GM13976 (cell line): ENCODE results near the gene GAN.

Experiments used
- DNase-seq: peaks from one replicate; pipeline ENCODE4 v3.0.0; 2012; ENCODE audit warnings: low spot score
- in situ Hi-C: fragments of 300-500 bp; cut with MboI; formaldehyde crosslinking; loops from one replicate; pipeline ENCODE4 v1.12.0; 2022; ENCODE audit warnings: low sequenced_read_pairs, mixed read lengths, inconsistent platforms; ENCODE audit not compliant: unreplicated experiment
- TF ChIP-seq, protein P1 (sequence below): IDR thresholded peaks from 2 replicates; pipeline ENCODE4 v1.5.1; 2012; ENCODE audit warnings: borderline replicate concordance, mild to moderate bottlenecking; ENCODE audit not compliant: insufficient read depth; ENCODE audit errors: extremely low read depth, missing control alignments, control extremely low read depth

GAN gene

DNA sequence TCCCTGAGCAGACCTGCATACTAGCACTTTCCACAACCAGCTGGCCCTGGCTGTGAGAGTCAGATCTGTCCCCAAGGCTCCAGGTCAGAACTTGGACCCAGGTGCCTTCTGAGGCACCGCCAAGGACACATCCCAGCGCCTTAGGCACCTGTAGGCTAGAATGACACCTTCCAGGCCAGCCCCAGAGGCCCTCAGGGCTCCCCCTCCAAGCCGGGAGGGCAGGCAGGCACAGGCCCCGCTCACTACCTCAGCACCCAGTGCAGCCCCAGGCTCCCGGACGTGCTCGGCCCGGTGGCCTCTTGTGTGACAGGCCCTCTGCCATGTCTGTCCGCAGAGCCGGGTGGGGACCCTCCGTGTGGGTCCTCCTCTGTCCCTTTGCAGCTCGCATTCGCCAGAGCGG is 73.6 kb downstream of the GAN start:
- in situ Hi-C loops: no loop called here
- no peak for DNase-seq
- TF ChIP-seq, protein P1, sequence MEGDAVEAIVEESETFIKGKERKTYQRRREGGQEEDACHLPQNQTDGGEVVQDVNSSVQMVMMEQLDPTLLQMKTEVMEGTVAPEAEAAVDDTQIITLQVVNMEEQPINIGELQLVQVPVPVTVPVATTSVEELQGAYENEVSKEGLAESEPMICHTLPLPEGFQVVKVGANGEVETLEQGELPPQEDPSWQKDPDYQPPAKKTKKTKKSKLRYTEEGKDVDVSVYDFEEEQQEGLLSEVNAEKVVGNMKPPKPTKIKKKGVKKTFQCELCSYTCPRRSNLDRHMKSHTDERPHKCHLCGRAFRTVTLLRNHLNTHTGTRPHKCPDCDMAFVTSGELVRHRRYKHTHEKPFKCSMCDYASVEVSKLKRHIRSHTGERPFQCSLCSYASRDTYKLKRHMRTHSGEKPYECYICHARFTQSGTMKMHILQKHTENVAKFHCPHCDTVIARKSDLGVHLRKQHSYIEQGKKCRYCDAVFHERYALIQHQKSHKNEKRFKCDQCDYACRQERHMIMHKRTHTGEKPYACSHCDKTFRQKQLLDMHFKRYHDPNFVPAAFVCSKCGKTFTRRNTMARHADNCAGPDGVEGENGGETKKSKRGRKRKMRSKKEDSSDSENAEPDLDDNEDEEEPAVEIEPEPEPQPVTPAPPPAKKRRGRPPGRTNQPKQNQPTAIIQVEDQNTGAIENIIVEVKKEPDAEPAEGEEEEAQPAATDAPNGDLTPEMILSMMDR: no peak

GRCh38 chr16:81390840-81391239 is 76.1 kb downstream of the GAN start:
- TF ChIP-seq, protein P1: no peak
- in situ Hi-C loops: loop anchor here (10.0 kb wide), 1 partner anchor 334 kb away; no protein-coding TSS in a partner anchor
- no peak for DNase-seq

- in situ Hi-C loops: loop anchor here (10.0 kb wide), 1 partner anchor 333 kb away; no protein-coding TSS in a partner anchor
- no peak for DNase-seq
- TF ChIP-seq, protein P1: no peak
These were observed 77.2 kb downstream of the GAN start for GRCh38 chr16:81392011-81392410.

- in situ Hi-C loops: loop anchor here (10.0 kb wide), 1 partner anchor 330 kb away; no protein-coding TSS in a partner anchor
- TF ChIP-seq, protein P1: no peak
- no peak for DNase-seq
These were observed 79.7 kb downstream of the GAN start for GRCh38 chr16:81394416-81394815.

GRCh38 chr16:81394966-81395655 is 80.3 kb downstream of the GAN start:
- TF ChIP-seq, protein P1: no peak
- in situ Hi-C loops: loop anchor here (10.0 kb wide), 1 partner anchor 330 kb away; no protein-coding TSS in a partner anchor
- DNase-seq: no peak

DNA sequence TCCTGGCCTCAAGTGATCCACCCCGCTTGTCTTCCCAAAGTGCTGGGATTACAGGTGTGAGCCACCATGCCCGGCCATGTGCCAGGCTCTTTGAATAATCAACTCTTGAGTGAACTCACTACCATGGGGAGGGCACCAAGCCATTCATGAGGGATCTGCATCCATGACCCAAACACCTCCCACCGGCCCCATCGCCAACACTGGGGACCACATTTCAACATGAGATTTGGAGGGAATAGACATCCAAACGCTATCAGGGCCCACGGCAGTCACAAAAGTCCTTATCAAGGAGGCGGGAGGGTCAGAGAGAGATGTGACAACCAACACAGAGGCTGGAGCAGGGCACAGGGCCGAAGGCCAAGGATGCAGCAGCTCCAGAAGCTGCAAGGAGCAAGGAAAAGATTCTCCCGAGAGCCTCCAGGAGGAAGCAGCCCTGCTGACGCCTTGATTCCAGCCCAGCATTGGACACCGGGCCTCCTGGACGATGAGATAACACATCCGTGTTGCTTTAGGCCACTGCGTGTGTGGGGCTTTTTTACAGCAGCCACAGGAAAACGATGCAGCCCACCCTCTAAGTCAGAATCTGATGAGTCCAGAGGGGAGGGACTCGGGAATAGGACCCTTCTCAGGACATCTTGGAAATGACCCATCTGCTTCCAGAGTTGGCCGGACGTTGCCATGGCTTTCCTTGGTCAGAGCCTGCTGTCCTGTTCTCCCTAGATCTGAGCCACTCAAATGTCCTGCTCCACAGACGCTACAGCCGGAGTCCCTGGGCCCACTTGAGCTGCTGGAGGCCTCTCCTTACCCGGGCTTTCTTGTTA is 82.5 kb downstream of the GAN start:
- DNase-seq: no peak
- TF ChIP-seq, protein P1: no peak
- in situ Hi-C loops: loop anchor here (10.0 kb wide), 1 partner anchor 328 kb away; no protein-coding TSS in a partner anchor
